GM19467 (cell line): ENCODE measurements around the gene HIF3A.
"Not testable (repeated sequence)": the region's sequence is repeated elsewhere in the genome, so short reads cannot be mapped to it uniquely, and the experiment has no call there.

Experiments used
- ATAC-seq: cut with Tn5 transposase; IDR thresholded peaks from one replicate; pipeline ENCODE4 v1.9.1; 2021; ENCODE audit warnings: mild to moderate bottlenecking, moderate library complexity; ENCODE audit not compliant: unreplicated experiment

Gene HIF3A

DNA sequence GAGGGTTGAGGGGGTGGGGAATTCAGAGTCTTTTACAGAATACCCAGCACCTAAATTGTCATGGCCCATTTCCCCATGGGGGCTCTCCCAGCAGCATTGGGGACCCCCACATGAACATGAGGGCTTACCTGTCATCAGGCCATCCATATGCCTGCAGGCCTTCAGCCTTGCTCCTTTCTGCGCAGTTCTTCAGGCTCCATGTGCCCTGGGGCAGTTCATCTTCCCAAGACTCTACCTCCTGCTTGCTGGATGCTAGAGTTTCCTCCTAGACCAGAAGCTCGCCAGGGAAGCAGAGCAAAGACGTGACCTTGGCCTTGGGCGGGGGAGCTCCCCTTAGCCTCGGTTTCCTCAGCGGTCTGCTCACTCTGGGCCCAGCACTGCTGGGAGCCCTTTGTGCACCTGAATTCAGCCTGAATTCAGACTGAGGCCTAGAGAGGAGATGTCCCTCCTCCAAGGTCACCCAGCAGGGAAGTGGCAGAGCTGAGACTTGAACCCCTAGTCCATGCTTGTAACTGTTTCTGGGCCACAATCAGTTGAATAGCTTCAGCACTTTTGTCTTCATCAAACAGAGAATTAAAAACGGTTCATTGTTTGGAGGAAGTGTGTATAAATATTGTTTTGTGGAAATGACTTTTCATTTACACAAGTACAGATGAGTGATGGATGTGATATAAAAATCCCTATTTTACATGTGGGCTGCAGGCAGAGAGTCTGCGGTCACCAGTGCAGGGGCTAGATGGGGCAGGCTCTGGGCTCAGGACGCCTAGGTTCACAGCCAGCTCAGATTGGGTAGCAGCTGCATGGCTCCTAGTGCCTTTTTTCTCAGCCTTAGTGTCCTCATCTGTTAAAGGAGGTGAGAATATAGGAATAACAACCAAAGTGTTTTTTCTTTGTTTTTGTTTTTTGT, 59.6 kb downstream of the HIF3A start:
- ATAC-seq: no peak

DNA sequence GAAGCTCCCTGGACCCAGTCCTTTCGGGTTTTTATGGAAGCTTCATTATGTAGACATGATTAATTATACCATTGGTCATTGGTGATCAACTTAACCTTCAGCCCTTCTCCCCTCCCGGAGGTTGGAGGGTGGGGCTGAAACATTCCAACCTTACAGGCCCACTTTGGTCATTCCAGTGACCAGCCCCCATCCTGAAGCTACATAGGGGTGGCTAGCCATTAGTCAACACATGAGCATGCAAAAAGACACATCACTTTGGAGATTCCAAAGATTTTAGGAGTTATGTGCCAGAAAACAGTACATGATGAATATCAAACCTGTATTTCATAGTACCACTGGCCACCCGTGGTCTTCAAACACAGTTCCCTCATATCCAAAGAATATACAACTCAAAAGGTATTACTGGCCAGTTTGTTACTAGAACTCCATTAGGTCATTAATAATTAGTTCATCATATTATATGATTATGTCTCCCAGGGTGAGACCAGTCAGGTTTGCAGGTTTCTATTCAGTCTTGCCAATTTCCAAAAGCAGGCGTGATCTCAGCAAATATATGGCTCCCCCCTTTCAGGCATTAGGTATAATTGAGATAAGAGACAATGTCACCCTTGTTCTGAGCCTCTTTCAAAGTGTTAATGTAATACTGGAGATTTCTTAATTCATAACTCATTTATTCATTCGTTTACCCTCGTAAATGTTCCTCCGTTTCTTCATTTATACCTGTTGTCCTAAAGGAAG, 61.2 kb downstream of the HIF3A start:
- ATAC-seq: no peak

DNA sequence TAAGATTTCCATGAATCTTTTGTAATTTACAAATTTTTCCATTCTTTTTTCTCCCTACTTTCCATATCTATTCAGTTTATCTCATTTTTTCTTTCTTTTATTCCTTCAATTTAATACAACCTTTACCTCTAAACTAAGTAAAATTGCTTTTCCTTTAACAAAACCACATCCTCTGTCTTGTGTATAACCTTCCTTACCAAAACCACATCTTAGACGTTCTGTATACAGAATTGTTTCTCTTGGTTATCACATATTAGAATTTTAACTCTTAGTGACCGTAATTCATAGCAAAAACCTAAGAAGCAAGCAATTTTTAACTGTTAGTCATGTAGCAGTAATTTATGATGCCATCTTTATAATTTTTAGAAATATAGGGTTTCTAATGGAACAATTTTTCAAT, 65.1 kb downstream of the HIF3A start:
- ATAC-seq: no peak

DNA sequence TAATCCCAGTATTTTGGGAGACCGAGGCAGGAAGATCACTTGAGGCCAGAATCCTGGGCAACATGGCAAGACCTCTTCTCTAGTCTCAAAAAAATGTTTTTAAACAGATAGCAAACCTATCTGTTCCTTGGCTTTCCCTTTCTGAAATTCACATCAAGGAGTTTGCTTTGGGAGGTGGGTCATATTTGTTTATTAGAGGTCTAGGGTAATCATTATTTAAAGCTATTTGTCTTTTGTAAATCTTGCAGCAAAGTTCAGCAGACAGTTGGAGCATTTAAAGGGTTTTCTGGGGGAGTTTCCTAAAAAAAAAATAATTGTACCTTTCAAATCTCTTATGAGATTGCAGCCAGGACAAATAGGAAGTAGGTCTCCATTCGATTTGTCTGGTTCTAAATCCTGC, 67.5 kb downstream of the HIF3A start:
- no peak for ATAC-seq

DNA sequence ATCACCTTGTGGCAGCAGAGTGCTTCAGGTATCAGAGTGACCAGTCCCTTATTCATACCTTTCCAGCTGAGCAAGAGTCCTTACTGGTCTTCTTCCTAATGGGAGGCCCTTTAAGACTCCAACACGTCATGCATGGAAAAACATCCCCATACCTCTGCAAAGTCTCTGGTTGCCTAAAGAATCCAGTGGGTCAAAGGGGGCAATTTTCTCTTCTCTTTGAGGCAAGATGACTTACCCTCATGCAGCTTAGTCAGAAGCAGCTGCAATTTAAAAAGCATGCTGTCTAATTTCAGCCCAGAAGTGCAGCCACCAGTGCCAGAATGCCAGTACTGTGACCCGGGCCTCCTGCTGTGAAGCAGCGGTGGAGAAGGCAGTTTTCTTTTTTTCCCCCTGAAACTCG, 68.7 kb downstream of the HIF3A start:
- no peak for ATAC-seq

DNA sequence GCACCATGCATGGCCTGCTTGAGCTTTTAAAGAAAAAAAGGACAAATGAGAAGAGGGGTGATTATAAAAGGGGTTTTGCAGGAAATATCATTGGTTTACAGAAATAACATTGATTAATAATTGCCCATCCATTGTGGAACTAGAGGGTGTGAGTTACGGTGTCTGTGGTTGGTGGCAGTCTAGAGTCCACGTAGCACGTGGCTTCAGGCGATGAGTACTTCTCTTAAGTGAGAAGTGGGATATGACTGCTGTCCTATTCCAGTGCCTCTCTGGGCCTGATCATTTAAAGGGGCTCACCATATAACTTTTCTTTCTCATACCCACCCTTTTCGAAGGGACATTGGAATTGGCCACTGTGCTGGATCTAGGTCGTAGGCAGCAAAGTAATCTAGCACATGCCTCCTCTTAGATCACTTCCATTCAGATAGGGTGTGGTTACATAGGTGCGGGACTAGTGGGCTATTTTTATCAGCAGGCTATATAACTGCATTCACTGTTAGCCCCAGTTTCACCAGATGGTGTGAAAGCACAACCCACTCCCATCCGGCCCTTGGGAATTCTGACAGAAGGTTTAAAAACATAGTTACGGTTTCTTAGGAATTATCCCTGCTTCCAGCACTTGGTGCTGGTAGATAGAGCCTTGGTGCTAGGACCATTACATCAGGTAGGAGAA, 69.9 kb downstream of the HIF3A start:
- no peak for ATAC-seq

DNA sequence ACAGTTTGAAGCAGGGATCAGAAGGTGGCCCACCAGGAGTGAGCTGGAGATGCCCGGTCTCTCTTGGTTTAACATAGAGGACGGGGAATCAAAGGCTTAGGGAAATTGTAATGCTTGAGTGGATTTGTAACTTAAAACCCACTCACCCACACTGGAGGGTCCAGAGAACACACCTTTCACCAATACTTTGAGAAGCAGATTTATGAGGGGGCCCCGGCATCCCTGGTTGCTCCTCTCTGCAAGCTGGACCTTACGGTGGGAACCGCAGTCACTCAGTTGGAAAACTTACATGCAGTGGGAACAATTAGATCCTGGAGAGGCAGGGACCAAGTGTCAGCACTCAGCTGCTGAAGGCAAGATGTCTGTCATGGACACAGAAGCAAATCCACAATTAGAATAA, 70.6 kb downstream of the HIF3A start:
- no peak for ATAC-seq

DNA sequence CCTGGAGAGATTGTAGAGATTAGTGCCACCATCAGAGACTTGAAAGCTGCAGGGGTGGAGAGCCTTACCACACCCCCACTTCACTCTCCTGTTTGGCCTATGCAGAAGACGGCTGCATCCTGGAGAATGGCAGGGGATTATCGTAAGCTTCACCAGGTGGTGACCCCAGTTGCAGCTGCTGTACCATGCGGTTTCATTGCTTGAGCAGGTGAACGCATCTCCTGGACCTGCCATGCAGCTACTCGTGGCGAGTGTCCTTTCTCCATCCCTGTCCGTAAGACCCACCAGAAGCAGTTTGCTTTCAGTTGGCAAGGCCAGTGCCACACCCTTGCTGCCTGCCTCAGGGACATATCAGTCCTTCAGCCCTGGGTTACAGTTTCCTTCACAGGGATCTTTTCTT, 71.3 kb downstream of the HIF3A start:
- no peak for ATAC-seq

DNA sequence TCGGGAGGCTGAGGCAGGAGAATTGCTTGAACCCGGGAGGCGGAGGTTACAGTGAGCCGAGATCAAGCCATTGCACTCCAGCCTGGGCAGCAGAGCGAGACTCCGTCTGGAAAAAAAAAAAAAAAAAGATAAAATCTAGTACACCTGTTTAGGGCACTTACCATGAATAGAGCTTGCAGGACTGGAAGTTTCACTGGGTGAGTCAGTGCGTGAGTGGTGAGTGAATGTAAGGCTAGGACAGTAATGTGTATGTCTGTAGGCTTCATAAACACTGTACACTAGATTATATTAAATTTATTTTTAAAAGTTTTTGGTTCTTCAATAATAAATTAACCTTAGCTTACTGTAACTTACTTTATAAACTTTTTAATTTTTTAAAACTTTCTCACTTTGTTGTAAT, 73.0 kb downstream of the HIF3A start:
- no peak for ATAC-seq

DNA sequence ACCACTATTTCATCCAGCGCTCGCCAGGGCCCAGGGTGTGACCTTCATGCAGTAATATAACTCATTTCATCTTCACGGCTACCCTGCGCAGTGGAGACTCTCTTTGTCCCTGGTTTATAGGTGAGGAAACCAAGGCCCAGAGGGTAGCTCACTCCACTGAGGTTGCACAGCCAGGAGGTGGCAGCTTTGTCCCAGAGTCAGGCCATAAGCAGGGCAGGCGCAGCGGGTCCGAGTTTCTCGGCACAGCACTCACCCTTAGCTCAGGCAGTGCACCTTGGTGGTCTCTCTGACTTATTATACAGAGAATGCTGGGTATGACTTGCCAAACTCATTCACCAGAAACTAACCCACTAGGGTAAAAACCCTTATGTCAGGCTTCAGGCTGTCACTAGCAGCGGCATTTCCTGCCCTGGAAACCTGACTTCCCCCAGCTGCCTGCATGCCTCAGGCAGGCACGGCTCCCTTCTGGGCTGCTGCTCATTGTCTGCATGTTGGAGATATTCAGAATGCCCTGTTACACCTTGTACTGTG, 74.6 kb downstream of the HIF3A start:
- ATAC-seq: no peak

DNA sequence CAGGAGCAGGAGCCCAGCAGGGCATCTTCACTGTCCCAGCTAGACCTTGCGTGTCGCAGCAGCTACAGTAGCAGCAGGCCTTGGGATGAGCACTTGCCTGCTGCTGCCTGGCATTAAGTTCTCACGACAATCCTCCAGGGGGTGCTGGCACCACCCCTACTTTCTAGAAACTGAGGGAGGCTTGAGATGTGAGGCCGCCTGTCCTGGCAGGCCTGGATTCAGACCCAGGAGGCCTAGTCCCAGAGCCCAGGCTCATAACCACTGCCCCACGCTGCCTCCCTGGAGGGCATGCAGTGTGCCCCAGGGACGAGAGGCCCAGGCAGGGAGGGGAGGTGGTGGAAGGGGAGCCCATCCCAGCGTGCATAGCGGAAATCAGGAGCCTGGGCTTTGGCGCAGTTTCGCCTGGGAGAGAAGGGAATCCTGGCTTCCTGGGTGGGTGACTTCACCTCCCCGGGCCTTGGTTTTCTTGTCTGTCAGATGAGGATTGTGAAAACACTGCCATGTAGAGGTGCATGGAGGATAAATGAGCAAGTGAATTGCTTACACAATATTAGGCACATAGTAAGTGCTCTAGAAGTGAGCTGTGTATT, 76.2 kb downstream of the HIF3A start:
- ATAC-seq: no peak

DNA sequence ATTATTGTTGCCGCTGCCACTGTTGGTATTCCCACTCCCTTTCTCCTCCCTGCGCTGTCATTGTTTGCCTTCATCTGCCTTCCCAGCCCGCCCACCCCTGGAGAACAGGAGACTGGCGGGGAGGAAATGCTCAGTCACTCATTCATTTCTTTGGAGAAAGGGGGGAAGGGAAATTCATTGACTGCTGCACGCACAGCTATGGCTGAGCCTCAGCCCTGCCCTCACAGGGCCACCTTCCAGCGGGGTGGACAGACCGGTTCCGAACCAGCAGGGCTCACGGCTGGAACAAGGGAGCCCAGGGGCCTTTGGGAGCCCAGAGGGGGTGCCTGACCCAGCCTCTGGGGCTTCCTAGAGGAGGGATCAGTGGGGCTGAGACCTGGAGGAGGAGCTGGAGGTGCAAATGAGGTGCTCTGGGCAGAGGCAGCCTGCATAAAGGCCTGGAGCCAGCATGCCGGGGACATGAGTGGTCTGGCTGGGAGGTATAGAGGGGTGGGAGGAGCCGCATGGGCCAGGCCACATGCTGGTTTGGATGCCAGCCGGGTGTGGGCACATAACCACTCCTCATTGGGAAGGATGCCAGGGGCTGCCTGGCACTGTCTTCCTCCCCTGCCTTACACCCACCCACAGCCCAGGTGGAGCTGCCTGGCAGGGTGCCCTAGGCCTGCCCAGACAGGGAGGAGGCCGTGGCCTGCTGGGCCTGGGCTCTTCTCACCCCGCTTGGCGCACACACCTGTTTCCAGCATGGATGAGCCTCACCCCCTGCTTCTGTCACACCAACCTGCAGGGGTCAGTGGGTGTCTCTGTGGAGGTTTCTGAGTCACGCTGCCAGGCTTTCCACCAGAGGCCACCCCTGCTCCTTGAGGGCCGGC, 76.9 kb downstream of the HIF3A start:
- ATAC-seq: no peak

DNA sequence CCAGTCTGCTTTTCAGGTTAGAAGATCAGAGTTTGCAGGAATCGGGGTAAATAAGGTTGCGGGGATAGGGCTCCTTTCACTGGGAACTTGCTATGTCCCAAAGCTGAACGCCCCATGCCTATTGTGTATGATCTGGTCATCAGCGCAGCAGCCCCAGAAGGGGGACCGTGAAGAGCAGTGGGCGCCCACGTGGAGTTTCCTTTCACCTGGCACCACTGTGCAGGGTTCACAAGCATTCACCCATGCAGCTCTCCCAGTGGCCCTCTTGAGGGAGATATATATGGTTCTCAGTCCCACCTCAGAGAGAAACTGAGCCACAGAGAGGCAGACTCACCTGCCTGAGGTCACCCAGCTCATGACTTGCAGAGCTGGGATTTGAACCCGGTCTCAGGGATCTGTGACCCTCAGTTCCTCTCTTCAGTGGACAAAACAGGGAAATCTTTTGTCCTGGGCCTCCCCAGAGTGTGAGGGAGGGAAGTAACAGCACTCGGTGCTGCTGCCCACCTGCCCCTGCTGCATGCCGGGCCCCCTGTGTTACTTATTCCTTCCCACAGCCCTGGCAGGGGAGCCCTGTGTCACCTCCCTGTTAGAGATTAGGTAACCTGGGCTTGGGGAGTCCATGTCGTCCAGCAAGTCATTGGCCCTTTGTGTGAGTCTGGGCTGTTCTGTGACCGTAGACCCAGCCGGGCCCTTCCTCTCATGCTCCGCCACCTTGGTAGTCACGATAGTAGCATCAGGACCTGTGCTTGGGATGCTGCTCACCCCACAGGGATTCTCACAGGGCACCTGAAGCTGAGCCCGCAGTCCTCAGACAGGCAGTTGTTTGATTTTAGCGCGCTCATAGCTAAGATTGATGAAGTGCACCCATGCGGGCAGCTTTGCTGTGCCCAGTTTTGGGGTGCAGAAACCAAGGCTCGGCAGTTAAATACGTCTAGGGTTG, 78.0 kb downstream of the HIF3A start:
- no peak for ATAC-seq

DNA sequence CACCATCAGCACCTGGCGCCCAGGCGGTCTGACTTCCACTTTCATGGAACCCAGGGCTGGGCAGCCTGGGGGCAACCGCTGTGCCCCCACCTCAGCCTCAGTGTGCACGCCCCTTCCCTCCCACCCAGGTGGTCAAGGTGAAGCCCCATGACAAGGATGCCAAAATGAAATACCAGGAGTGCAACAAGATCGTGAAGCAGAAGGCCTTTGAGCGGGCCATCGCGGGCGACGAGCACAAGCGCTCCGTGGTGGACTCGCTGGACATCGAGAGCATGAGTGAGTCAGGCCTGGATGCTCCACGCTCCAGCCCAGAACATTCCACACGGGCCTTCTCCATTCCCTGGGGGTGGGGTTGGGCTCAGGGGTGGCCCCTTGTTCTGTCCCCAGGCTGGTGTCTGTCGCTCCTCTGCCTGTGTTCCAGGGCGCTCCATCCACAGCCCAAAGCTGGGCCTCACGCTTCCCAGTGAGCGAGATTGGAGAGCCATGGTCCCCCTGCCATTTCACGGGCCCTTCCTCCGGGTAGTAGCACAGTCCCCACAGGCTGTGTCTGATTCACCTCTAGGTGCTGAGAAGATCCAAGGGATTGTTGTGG, 78.7 kb downstream of the HIF3A start:
- not testable (repeated sequence) for ATAC-seq

DNA sequence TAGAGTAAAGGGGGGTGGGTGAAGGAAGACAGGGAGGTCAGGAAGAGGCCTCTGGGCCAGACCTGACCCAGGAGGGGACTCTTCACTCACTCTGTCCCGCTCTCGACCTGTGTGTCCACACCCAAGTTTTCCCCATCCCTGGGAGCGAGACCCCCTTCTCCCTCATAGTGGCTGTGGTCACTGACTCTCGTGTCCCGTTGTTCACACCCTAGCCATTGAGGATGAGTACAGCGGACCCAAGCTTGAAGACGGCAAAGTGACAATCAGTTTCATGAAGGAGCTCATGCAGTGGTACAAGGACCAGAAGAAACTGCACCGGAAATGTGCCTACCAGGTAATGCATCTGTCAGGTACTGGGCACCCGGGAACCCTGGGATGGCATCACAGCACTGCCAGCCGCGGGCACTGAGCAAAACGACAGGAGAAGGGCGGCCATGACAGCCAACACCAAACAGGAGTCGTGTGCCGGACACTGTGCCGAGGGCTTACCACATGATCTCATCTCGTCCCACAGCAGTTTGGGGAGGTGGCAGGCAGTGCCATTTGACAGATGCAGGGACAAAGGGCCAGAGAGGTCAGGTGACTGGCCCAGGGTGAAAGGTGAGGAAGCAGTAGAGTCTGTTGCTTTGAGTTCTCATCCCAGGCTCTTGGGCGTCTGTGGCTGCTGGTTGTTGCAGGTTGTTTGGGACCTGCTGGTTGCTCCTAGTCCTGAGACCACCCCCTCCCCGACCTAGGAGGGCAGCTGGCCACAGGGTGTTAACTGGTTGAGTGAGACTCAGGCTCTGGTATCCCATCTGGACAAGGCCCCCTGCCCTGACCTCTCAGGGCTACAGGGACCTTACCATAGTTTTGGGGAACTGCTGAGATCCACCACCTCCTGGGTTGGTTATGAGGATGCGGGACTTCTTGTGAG, 79.7 kb downstream of the HIF3A start:
- no peak for ATAC-seq

DNA sequence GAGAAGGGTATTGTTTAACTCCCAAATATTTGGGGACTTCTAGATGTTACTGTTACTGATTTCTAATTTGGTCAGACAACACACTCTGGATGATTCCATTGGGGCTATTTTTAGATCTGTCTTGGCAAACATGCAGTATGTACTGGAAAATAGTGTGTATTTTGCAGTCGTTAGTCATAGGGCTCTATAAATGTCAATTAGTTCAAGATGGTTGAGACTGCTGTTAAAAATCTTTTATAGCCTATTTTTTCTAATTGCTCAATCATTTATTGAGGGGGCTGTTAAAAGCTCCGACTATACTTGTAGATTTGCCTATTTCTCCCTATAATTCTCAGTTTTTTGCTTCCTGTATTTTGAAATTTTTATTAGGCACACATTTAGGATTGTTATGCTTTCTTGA, 81.4 kb downstream of the HIF3A start:
- ATAC-seq: no peak

DNA sequence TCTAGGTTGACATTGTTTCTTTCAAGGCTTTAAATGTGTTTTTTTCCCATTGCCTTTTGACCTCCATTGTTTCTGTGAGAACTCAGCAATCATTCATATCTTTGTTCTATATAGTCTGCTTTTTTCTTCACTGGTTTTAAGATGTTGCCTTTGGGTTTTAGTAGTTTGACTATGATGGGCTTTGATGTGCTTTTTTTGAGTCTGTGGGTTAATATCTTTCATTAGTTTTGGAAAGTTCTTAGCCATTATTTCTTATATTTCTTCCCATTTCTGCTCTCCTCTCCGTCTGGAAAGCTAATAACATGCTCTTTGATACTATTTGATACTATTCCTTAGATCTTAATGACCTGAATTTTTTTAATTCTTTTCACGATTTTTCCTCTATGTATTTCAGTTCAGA, 83.8 kb downstream of the HIF3A start:
- no peak for ATAC-seq

DNA sequence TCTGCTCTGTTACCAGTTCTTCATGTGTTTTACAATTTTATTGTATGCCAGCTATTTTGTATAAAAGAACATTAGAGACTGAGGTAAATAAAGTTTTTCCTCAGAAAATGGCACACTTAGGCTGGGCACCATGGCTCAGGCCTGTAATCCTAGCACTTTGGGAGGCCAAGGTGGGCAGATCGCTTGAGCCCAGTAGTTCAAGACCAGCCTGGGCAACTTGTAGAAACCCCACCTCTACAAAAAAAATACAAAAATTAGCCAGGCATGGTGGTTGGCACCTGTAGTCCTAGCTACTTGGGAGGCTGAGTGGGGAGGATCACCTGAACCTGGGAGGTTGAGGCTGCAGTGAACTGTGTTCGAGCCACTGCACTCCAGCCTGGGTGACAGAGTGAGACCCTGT, 84.5 kb downstream of the HIF3A start:
- ATAC-seq: no peak
